ENCODE results near the gene CDA. TPM values are rescaled to one million over a fixed set of nuclear protein-coding genes. Genes with fewer than 3 reads are reported as not detected.
A peak's percentile ranks its signal among the peaks of the same experiment; 100 is the strongest.

Gene CDA
- total RNA-seq, 1 experiment from 2014 or later = 6.5 TPM

GRCh38 chr1:20615946-20616846 lies 27.3 kb downstream of the CDA start:
- no peak overlapping the region for H2BK20ac ChIP-seq (ENCODE audit: low read depth, low read length, poor library complexity, severe bottlenecking)
- no peak overlapping the region for H3K18ac ChIP-seq (ENCODE audit: insufficient read length, low read depth, low read length)
- DNase-seq = no peak
- no peak overlapping the region for H4K5ac ChIP-seq (ENCODE audit: insufficient read length, low read depth, low read length)
- no peak overlapping the region for H3T11ph ChIP-seq (ENCODE audit: low read length)
- no peaks in the 10 kb centered on the region for H3K23me2 ChIP-seq (ENCODE audit: insufficient read length, low read depth, low read length, poor library complexity, severe bottlenecking)
- H3K4me3 Mint-ChIP-seq = no peak overlapping the region
- H3K27ac ChIP-seq (ENCODE audit: insufficient read length, low read depth, low read length) = no peak overlapping the region
- no peaks in the 10 kb centered on the region for H3K79me1 ChIP-seq (ENCODE audit: insufficient read depth, low read depth, low read length, poor library complexity, severe bottlenecking)
- no peak overlapping the region for H3K56ac ChIP-seq (ENCODE audit: insufficient read length, low read depth, low read length)
- peak overlapping the region in 1 of 3 experiments; percentile 7; a peak in 1 of 7 replicates for H3K27ac Mint-ChIP-seq
- no peak overlapping the region for H3K4me2 ChIP-seq (ENCODE audit: insufficient read depth, insufficient read length, low read length)
- no peak overlapping the region for H3K14ac ChIP-seq (ENCODE audit: insufficient read depth, low read length)
- H2BK12ac ChIP-seq (ENCODE audit: insufficient read length, low read depth, low read length) = no peak overlapping the region
- H3K9me3 ChIP-seq (ENCODE audit: control insufficient read depth, low read depth, low read length) = no peaks in the 10 kb centered on the region
- no peak overlapping the region for H2BK15ac ChIP-seq (ENCODE audit: low read depth, low read length)
- H3K36me3 Mint-ChIP-seq (ENCODE audit: insufficient read depth in 1 of 3, low read depth in 3 of 3) = no peaks in the 10 kb centered on the region
- no peaks in the 10 kb centered on the region for H3K27me3 Mint-ChIP-seq (ENCODE audit: low read depth)
- TF ChIP-seq CTCF (conservative IDR thresholded peaks at IDR 0.05) = no peak
- H3K9ac ChIP-seq (ENCODE audit: extremely low read depth, insufficient read length, low read length) = no peak overlapping the region
- H3K9me3 Mint-ChIP-seq = no peaks in the 10 kb centered on the region
- peaks cover 5% of the 10 kb centered on the region; the same call in 1 of the 2 replicates for H3K4me1 ChIP-seq (ENCODE audit: insufficient read depth, low read length)
- no peaks in the 10 kb centered on the region for H3K27me3 ChIP-seq (ENCODE audit: insufficient read depth, low read length)
- H2AFZ ChIP-seq (ENCODE audit: low read length) = no peak overlapping the region
- no CpG with 5 or more reads among the region's 20 CpGs for WGBS (ENCODE audit: extremely low coverage, insufficient read length, low lambda C conversion rate)
- no peak overlapping the region for H4K91ac ChIP-seq (ENCODE audit: insufficient read length, low read depth, low read length)
- H2AK5ac ChIP-seq (ENCODE audit: insufficient read length, low read length) = no peak overlapping the region
- no peaks in the 10 kb centered on the region for H4K20me1 ChIP-seq (ENCODE audit: control insufficient read depth, insufficient read depth, insufficient read length)
- H3K4me1 Mint-ChIP-seq = peaks cover 26 to 32% of the 10 kb centered on the region in 2 experiments
- no peak overlapping the region for H4K8ac ChIP-seq (replicated peaks; ENCODE audit: insufficient read length, low read depth, low read length)
- H3K79me2 ChIP-seq (ENCODE audit: insufficient read depth, low read length) = no peaks in the 10 kb centered on the region
- H3K4ac ChIP-seq (ENCODE audit: low read depth, low read length) = no peak overlapping the region
- no peak overlapping the region for H2BK120ac ChIP-seq (ENCODE audit: low read depth, low read length, poor library complexity, severe bottlenecking)
- no peak overlapping the region for H3K23ac ChIP-seq (ENCODE audit: insufficient read length, low read depth, low read length)
- H2BK5ac ChIP-seq (ENCODE audit: insufficient read length, low read length) = no peak overlapping the region

Measured in H9 (cell line).